ENCODE data around the gene ANKZF1. TPM values are rescaled to one million over a fixed set of nuclear protein-coding genes. Genes with fewer than 3 reads are reported as not detected.

The ANKZF1 gene
- total and polyA plus RNA-seq, 4 donors = 29.2 to 74.2 (median 48.8) TPM

DNA sequence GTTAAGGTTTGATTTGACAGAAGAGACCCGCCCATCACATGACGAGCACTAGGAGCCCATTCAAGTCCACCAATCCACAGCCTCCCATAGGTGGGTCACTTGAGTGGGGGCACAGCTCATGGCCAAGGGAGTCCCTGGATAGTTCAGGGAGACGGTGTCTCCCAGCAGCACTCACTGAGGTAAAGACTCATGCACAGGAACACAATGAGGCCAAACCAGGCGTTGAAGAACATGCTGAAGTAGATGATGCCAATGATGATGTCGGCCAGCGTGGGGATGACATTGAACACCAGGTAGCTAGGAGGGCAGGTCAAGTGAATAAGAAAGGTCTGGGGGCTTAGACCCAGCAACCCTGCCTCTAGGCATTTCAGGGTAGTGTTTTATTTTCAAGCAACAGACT, 14.8 kb upstream of the ANKZF1 start:
- H3K27ac ChIP-seq (ENCODE audit: low read depth, low read length) = no peak overlapping the region
- no peaks in the 10 kb centered on the region for H3K27me3 ChIP-seq (ENCODE audit: control insufficient read depth, insufficient read depth, low read length)
- DNase-seq (ENCODE audit: low read depth in 4 of 6, low spot score in 6 of 6) = no peak
- no peaks in the 10 kb centered on the region for H3K9me3 ChIP-seq (ENCODE audit: control insufficient read depth, insufficient read depth, low read length)
- H3K4me1 ChIP-seq (ENCODE audit: control insufficient read depth, insufficient read depth, low read length) = peaks cover 40% of the 10 kb centered on the region
- no peak overlapping the region for H3K4me3 ChIP-seq (ENCODE audit: low read depth, low read length)
- H3K36me3 ChIP-seq (ENCODE audit: control insufficient read depth, insufficient read depth, low read length) = peaks cover 69% of the 10 kb centered on the region
- WGBS (ENCODE audit: insufficient coverage) = 99% methylated on average over 5 of the region's 6 CpGs

DNA sequence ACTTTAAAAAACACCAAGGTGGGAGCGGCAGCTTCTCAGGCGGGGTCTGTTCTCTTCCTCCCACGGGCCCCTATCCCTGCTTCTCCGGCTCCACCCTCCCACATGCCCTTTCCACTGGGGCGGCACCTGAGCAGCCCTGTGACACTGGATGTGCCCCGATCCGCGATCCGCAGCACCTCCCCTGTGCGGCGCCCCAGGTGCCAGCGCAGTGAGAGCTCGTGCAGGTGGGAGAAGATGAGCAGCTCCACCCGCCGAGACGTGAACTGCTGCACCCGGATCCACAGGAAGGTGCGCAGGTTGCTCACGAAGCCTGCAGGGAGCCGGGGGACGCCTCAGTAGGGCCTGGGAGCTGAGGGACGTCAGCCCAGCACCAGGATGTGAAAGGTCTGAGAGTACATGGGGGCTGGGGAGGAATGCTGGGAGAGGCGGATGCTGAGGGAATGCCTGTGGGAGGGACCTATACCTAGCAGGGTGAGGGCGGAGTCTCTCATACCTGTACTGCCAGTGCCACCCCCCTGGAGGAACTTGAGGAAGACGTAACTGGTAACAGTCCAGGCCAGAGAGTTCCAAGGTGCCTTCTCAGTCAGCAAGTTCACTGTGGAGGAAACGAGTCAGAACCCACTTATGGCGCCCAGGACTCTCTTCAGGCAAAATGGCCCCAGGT, 13.6 kb upstream of the ANKZF1 start:
- no peak for DNase-seq (ENCODE audit: low read depth in 4 of 6, low spot score in 6 of 6)
- H3K9me3 ChIP-seq (ENCODE audit: control insufficient read depth, insufficient read depth, low read length) = no peaks in the 10 kb centered on the region
- H3K4me3 ChIP-seq (ENCODE audit: low read depth, low read length) = no peak overlapping the region
- H3K27me3 ChIP-seq (ENCODE audit: control insufficient read depth, insufficient read depth, low read length) = no peaks in the 10 kb centered on the region
- 94% methylated on average over 27 of the region's 27 CpGs for WGBS (ENCODE audit: insufficient coverage)
- H3K36me3 ChIP-seq (ENCODE audit: control insufficient read depth, insufficient read depth, low read length) = peaks cover 69% of the 10 kb centered on the region
- no peak overlapping the region for H3K27ac ChIP-seq (ENCODE audit: low read depth, low read length)
- peaks cover 50% of the 10 kb centered on the region for H3K4me1 ChIP-seq (ENCODE audit: control insufficient read depth, insufficient read depth, low read length)

DNA sequence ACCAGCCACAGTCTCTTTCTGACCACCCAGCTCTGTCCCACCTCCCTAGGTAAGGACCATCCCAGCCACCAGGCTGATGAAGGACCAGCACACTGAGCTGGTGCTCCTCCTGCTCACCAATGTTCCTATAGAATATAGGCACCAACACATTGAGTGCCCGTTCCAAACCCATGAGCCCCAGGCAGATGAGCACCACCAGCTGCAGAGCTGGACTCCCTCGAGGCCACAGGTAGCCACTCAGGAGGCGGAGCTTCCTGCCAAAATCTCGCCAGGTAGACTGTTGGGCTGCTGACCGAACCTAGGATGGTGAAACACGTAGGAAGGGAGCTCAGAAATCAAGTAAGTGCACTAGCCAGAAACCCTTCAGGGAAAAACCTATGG, 13.1 kb upstream of the ANKZF1 start:
- Histone ChIP-seq H3K36me3 (ENCODE audit: control insufficient read depth, insufficient read depth, low read length) (peaks cover 69% of the 10 kb centered on the region), H3K27me3 (ENCODE audit: control insufficient read depth, insufficient read depth, low read length) (no peaks in the 10 kb centered on the region), H3K4me1 (ENCODE audit: control insufficient read depth, insufficient read depth, low read length) (peaks cover 51% of the 10 kb centered on the region), H3K4me3 (ENCODE audit: low read depth, low read length) (no peak overlapping the region), H3K27ac (ENCODE audit: low read depth, low read length) (no peak overlapping the region), H3K9me3 (ENCODE audit: control insufficient read depth, insufficient read depth, low read length) (no peaks in the 10 kb centered on the region)
- no peak for DNase-seq (ENCODE audit: low read depth in 4 of 6, low spot score in 6 of 6)
- 90% methylated on average over 6 of the region's 6 CpGs for WGBS (ENCODE audit: insufficient coverage)

DNA sequence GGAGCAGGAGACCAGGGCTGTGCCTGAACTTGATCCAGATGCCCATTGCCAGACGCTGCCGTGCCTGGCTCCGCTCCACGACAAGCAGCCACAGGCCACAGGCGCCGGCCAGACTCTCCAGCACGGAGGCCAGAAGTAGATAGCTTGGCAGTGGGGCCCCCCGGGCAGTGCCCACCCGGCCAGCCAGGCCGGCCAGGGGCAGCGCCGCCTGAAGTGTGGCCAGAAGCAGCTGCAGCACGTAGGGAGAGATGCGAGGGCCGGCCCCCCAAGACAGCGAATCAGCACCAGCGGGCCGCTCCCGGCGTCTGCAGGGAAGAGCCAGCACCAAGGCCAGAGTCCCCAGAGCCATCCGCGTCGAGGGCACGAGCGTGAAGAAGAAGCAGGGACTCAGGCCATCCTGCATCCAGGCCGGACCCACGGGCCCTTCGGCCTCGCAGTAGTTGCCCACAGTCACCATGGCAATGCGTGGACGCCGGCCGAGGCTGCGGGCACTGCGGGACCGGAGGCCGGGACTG, 11.3 kb upstream of the ANKZF1 start:
- peak overlapping the region; percentile 97 for H3K27ac ChIP-seq (ENCODE audit: low read depth, low read length)
- H3K4me1 ChIP-seq (ENCODE audit: control insufficient read depth, insufficient read depth, low read length) = peaks cover 51% of the 10 kb centered on the region
- H3K36me3 ChIP-seq (ENCODE audit: control insufficient read depth, insufficient read depth, low read length) = peaks cover 71% of the 10 kb centered on the region
- peak overlapping the region; percentile 64 for H3K4me3 ChIP-seq (ENCODE audit: low read depth, low read length)
- no peaks in the 10 kb centered on the region for H3K27me3 ChIP-seq (ENCODE audit: control insufficient read depth, insufficient read depth, low read length)
- H3K9me3 ChIP-seq (ENCODE audit: control insufficient read depth, insufficient read depth, low read length) = no peaks in the 10 kb centered on the region
- peak in 3 of 6 donors; percentile 59 to 67 (median 61) for DNase-seq (ENCODE audit: low read depth in 4 of 6, low spot score in 6 of 6)
- under 1% methylated on average over 37 of the region's 37 CpGs for WGBS (ENCODE audit: insufficient coverage)

DNA sequence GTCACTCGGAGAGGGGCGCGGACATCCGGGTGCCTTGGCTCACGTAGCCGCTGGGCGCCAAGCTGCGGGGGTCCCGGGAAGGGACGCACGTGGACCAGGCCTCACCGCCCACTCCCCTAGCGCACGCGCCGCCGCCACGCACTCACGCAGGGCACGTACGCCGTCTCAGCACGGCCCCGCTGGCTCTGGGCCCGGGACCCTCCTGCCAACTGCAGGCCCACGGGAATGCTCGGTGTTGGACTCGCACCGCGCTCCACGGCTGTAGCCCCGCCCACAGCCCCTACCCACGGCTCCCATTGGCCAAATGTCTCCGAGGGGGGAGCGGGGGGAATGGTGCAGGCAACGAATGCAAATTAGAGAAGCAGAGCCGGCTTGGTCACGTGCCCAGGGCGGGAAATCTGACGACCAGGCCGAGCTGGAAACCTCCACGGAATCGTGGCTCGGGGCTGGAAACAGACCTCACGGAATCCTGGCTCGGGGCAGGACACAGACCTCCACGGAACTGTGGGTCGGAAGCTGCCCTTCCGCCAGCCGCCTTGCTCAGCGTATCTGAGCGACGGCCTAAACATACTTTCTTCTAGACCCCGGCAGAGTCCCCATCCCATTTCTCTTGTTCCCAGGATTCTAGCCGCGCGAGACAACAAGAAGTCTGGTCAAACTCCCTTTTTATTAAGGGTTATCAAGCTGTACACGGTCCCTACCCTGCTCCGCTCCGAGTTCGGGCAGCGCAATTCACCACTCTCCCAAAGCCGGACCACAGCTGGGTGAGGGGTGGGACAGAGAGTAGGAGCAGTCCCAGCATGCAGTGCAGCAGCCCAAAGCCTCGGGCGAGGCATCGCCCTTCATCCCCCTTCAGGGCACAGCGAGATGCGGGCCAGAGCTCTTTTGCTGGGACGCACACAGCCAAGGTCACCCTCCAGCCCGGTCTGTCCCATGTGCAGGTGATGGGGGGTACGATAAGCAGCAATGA, 10.6 kb upstream of the ANKZF1 start, which contains the start of gene ABCB6:
ABCB6 (minus strand) TSS at position 227 of the 970 bp plus-strand sequence. CDS start 285 bp downstream, outside the sequence.
- no peaks in the 10 kb centered on the region for H3K9me3 ChIP-seq (ENCODE audit: control insufficient read depth, insufficient read depth, low read length)
- H3K36me3 ChIP-seq (ENCODE audit: control insufficient read depth, insufficient read depth, low read length) = peaks cover 71% of the 10 kb centered on the region
- H3K4me3 ChIP-seq (ENCODE audit: low read depth, low read length) = peak within 1 kb of the TSS; percentile 64
- peak within 1 kb of the TSS; percentile 97 for H3K27ac ChIP-seq (ENCODE audit: low read depth, low read length)
- peaks cover 51% of the 10 kb centered on the region for H3K4me1 ChIP-seq (ENCODE audit: control insufficient read depth, insufficient read depth, low read length)
- DNase-seq (ENCODE audit: low read depth in 4 of 6, low spot score in 6 of 6) = peak; percentile 90 to 99 (median 96)
- under 1% methylated on average over 61 of the region's 71 CpGs for WGBS (ENCODE audit: insufficient coverage)
- H3K27me3 ChIP-seq (ENCODE audit: control insufficient read depth, insufficient read depth, low read length) = no peaks in the 10 kb centered on the region

DNA sequence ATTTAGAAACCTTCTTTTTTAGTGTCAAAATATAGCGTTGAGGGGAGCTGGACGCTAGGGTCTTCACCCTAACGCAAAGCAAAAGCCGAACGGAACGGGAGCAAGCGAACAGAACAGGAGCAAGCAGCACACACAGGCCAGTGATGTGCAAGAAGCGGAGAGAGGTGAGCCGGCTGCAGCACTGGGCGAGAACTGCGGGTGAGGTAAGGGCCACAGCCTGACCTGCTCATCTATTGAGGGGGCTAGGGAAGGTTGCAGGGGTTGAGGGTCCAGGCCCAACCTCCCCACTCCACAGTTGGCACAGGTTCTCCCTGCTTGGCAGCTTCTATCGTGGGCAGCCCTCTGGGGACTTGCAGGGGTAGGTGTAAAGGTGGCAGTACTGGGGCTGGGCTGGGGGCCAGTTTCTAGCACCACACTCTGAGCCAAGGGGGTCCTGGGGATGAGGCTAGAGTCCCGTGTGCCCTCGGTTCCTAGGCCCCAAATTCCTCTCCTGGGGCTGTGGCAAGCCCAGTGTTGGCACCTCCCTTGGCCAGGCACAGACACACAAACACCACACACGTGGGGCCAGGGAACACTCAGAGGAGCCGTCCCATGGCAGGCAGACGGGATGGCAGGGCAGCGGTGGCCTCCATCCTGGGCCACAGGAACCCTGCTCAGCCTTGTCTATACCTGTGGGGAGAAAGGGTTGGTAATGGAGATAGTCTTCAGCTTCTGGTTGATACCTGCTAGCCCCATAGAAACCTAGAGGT, 9.6 kb upstream of the ANKZF1 start:
- WGBS (ENCODE audit: insufficient coverage) = 88% methylated on average over 14 of the region's 18 CpGs
- no peaks in the 10 kb centered on the region for H3K27me3 ChIP-seq (ENCODE audit: control insufficient read depth, insufficient read depth, low read length)
- peaks cover 51% of the 10 kb centered on the region for H3K4me1 ChIP-seq (ENCODE audit: control insufficient read depth, insufficient read depth, low read length)
- peaks cover 72% of the 10 kb centered on the region for H3K36me3 ChIP-seq (ENCODE audit: control insufficient read depth, insufficient read depth, low read length)
- H3K9me3 ChIP-seq (ENCODE audit: control insufficient read depth, insufficient read depth, low read length) = no peaks in the 10 kb centered on the region
- H3K4me3 ChIP-seq (ENCODE audit: low read depth, low read length) = no peak overlapping the region
- no peak for DNase-seq (ENCODE audit: low read depth in 4 of 6, low spot score in 6 of 6)
- H3K27ac ChIP-seq (ENCODE audit: low read depth, low read length) = peak overlapping the region; percentile 97

DNA sequence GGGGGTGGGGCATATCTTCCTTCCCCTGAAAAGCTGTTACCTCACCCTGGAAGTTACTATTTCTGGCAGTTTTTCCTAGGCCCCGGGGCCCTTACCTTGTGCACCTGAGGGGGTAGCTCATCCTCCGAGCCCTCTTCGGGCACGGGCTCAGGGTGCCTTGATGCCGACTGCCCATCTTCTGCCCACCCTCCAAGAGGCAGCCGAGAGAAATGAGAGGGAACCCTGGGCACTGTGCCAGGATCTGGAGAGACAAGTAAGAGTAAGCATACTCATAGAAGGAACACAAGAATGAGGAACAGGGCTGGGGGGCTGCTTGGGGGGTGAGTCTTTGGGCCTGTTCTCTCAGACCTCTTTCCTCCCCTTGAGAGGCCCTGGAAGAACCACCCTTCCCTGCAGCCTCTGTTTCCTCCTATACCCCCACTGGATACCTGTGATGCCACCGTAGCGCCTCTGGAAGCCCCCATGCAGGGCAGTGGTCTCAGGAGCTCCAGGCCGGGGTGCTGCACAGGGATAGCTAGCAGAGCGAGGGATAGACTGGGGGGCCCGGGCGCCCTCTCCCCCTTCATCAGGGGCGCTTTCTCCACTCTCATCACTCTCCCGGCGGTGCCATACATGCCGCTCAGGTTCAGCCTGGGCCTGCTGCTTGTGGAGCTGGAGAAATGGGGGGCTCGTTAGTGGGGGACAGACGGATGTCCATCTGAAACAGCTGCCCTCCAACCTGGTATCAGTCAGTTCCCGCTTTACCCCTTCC, 8.8 kb upstream of the ANKZF1 start:
- Histone ChIP-seq H3K27ac (ENCODE audit: low read depth, low read length) (no peak overlapping the region), H3K9me3 (ENCODE audit: control insufficient read depth, insufficient read depth, low read length) (no peaks in the 10 kb centered on the region), H3K36me3 (ENCODE audit: control insufficient read depth, insufficient read depth, low read length) (peaks cover 75% of the 10 kb centered on the region), H3K27me3 (ENCODE audit: control insufficient read depth, insufficient read depth, low read length) (no peaks in the 10 kb centered on the region), H3K4me1 (ENCODE audit: control insufficient read depth, insufficient read depth, low read length) (peaks cover 50% of the 10 kb centered on the region), H3K4me3 (ENCODE audit: low read depth, low read length) (no peak overlapping the region)
- WGBS (ENCODE audit: insufficient coverage) = 100% methylated on average over 4 of the region's 19 CpGs
- no peak for DNase-seq (ENCODE audit: low read depth in 4 of 6, low spot score in 6 of 6)

DNA sequence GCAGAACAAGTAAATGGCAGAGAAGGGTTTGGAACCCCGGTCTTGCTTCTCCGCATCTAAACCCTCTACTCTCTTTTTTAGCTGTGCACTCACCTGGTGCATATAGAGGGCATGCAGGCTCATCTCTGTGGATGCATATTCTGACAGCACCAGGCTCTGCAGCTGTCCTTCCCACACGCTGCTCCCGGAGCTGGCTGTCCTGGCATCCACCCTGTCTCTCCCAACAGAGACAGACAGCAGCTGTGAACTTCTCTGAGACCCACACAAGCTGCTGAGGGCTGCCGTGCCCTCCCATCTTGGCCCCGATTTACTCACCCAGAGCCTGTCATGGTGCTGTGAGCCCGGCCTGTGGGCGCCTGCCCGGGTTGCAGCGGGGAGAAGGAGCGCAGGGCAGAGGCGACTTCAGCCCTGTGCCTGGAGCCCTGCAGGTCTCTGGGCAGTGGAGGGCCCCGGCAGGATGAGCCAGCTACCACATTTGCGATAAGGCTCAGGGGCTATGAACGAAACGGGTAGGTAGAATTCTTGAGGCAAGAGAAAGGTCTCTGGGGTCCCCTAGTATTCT, 7.6 kb upstream of the ANKZF1 start:
- no peak for DNase-seq (ENCODE audit: low read depth in 4 of 6, low spot score in 6 of 6)
- 92% methylated on average over 14 of the region's 16 CpGs for WGBS (ENCODE audit: insufficient coverage)
- no peak overlapping the region for H3K4me3 ChIP-seq (ENCODE audit: low read depth, low read length)
- H3K36me3 ChIP-seq (ENCODE audit: control insufficient read depth, insufficient read depth, low read length) = peaks cover 74% of the 10 kb centered on the region
- no peaks in the 10 kb centered on the region for H3K9me3 ChIP-seq (ENCODE audit: control insufficient read depth, insufficient read depth, low read length)
- no peaks in the 10 kb centered on the region for H3K27me3 ChIP-seq (ENCODE audit: control insufficient read depth, insufficient read depth, low read length)
- peaks cover 39% of the 10 kb centered on the region for H3K4me1 ChIP-seq (ENCODE audit: control insufficient read depth, insufficient read depth, low read length)
- H3K27ac ChIP-seq (ENCODE audit: low read depth, low read length) = no peak overlapping the region
